Hepatocyte (in vitro differentiated cells): ENCODE data around the gene TANGO2. TPM values are rescaled to one million over a fixed set of nuclear protein-coding genes. Genes with fewer than 3 reads are reported as not detected.

Source experiments
- DNase-seq: peaks from one replicate; pipeline ENCODE4 v3.0.0-alpha.2; 2016; ENCODE audit warnings: low spot score
- H2AFZ ChIP-seq: fragments of 200-600 bp; sonication (generic); 2 replicates; pipeline ENCODE4 v1.6.0; 2016; ENCODE audit warnings: antibody characterized with exemption, mild to moderate bottlenecking
- H3K27ac ChIP-seq: fragments of 200-600 bp; sonication (generic); 2 replicates; pipeline ENCODE4 v1.5.1; 2016; ENCODE audit warnings: mild to moderate bottlenecking
- H3K27me3 ChIP-seq: fragments of 200-600 bp; sonication (generic); 2 replicates; pipeline ENCODE4 v1.6.1; 2016
- H3K36me3 ChIP-seq: fragments of 200-600 bp; sonication (generic); replicated peaks from 2 replicates; pipeline ENCODE4 v1.5.1; 2016; ENCODE audit warnings: low read depth; ENCODE audit not compliant: insufficient read depth
- H3K4me1 ChIP-seq: fragments of 200-600 bp; sonication (generic); 2 replicates; pipeline ENCODE4 v1.5.1; 2016; ENCODE audit warnings: mild to moderate bottlenecking, moderate library complexity; ENCODE audit not compliant: insufficient read depth
- H3K4me2 ChIP-seq: fragments of 200-600 bp; sonication (generic); 2 replicates; pipeline ENCODE4 v1.6.0; 2016
- H3K4me3 ChIP-seq: fragments of 200-600 bp; sonication (generic); 2 replicates; pipeline ENCODE4 v1.5.1; 2016; ENCODE audit warnings: mild to moderate bottlenecking
- H3K79me2 ChIP-seq: fragments of 200-600 bp; sonication (generic); 2 replicates; pipeline ENCODE4 v1.6.0; 2017; ENCODE audit warnings: mild to moderate bottlenecking
- H3K9me2 ChIP-seq: fragments of 200-600 bp; sonication (generic); replicated peaks from 2 replicates; pipeline ENCODE4 v1.6.0; 2017; ENCODE audit warnings: mild to moderate bottlenecking; ENCODE audit not compliant: insufficient read depth
- H3K9me3 ChIP-seq: fragments of 200-600 bp; sonication (generic); 2 replicates; pipeline ENCODE4 v1.5.1; 2016; ENCODE audit warnings: low read depth, mild to moderate bottlenecking
- H4K20me1 ChIP-seq: fragments of 200-600 bp; sonication (generic); 2 replicates; pipeline ENCODE4 v1.6.0; 2016; ENCODE audit warnings: mild to moderate bottlenecking; ENCODE audit not compliant: insufficient read depth, poor library complexity, severe bottlenecking
- CTCF ChIP-seq: fragments of 200-600 bp; sonication (generic); IDR thresholded peaks from 2 replicates; pipeline ENCODE4 v1.5.1; 2016; ENCODE audit warnings: antibody characterized with exemption, mild to moderate bottlenecking; ENCODE audit not compliant: poor library complexity
- EZH2 ChIP-seq: fragments of 200-600 bp; sonication (generic); IDR thresholded peaks from 2 replicates; pipeline ENCODE4 v1.6.1; 2016; ENCODE audit warnings: antibody characterized with exemption, mild to moderate bottlenecking, borderline replicate concordance
- EZH2phosphoT487 ChIP-seq: fragments of 200-600 bp; sonication (generic); IDR thresholded peaks from one replicate; pipeline ENCODE4 v1.6.1; 2018; ENCODE audit warnings: antibody characterized with exemption, mild to moderate bottlenecking, low read depth, moderate library complexity; ENCODE audit not compliant: unreplicated experiment, severe bottlenecking
- WGBS: methylation state at CpG from one replicate; pipeline ENCODE4 v1.1.6; 2016; ENCODE audit warnings: low lambda C conversion rate; ENCODE audit errors: missing lambda C conversion rate; 5-methylcytosine and 5-hydroxymethylcytosine counted together
- polyA plus RNA-seq: library from polyadenylated mRNA; unstranded; fragments of >200 nt; fragmentation: Nextera tagmentation; extraction: Ambion mirVana; gene quantifications from 2 replicates; pipeline ENCODE4 v1.2.1, GENCODE V29; 2016
- total RNA-seq: library from RNA; depleted of rRNA; stranded (reverse); fragments of >200 nt; gene quantifications from 2 replicates; pipeline ENCODE4 v1.2.3, GENCODE V29; 2014

The TANGO2 gene
- total and polyA plus RNA-seq, 2 experiments from 2014 or later, result 20.8 to 21.4 TPM

DNA sequence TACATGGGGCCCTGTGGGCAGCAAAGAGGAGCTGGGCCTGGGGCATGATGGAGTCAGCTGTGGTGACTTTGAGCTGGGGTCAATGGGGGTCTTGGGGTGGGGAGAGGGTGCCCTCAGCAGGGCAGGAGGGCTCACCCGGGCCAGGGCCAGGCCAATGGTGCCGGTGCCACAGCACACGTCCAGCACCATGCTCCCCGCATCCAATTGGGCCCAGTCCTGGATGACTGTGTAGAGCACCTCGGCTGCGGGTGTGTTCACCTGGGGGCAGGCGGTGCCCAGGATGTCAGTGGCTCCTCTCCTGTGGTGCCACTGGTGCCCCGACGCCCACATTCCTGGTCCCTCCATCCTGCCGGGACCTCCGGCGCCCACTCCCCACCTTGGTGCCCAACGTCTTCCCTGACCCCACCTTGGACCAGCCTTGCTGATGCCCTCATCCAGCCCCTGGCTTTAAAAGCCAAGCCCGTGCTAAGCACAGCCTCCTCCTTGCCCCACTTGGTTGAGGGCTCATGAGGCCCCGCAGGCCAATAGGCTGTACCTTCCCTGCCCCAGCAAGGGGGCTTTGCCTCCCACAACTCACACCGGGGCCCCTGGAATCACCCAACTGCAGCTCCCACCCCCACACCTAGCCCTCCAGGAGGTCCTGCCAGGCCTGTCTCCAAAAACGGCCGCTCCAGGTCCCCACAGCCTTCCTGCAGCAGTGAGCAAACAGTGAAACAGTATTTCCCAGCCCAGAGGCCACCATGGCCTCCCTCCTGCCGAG, 92.8 kb downstream of the TANGO2 start:
- Histone ChIP-seq H3K79me2 (peaks cover 32% of the 10 kb centered on the region), H3K36me3 (no peaks in the 10 kb centered on the region), H3K4me2 (no peak overlapping the region), H3K9me2 (no peaks in the 10 kb centered on the region), H3K4me3 (no peak overlapping the region), H2AFZ (no peak overlapping the region), H3K4me1 (peaks cover 11% of the 10 kb centered on the region), H3K27ac (no peak overlapping the region), H3K9me3 (no peaks in the 10 kb centered on the region), H4K20me1 (no peaks in the 10 kb centered on the region), H3K27me3 (no peaks in the 10 kb centered on the region)
- no peak for DNase-seq
- 95% methylated on average over 15 of the region's 19 CpGs for WGBS
- TF ChIP-seq EZH2phosphoT487, result no peak
- TF ChIP-seq EZH2, result no peak

DNA sequence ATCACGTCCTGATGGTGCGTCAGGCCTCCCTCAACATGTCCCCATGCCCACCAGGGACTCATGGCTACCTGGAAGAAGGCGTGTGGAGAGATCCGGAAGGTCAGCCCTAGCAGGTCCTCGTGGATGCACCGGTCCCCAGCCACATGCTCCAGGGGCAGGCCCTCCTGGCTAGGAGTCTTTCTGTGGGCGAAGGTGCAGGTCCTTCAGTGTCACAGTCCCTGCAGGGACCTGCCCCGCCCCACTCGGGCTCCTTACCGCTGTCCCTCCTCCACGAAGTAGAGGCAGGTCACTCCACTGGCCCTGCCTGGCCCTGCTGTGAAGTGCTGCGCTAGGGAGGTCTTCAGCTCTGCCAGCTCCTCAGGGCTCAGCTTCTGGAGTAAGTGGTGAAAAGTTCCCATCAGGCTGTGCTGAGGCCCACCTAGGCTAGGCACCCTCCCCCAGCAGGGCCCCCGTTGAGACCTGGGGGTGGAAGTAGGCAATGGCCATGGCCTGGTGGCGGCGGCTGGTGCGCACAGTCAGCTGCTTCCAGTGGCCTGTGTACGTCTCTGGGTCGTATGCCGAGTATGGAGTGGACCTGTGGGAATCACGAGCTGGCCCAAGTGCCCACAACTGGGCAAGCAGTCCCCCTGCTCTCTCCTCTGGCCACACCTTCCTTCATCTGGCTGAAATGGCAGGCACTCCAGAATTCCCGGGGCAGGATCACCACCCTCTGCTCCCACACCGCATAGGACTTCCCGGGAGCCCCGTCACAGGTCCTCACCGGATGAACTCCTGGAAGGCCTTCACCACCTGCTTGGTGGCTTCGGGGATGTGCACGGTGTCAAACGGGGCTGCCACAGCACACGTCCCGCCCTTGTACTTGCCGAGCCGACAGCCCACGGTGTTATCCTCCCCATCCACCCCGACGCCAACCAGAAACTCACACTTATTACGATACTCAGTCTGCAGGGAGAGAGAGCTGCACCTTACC, 93.9 kb downstream of the TANGO2 start:
- H4K20me1 ChIP-seq, result no peaks in the 10 kb centered on the region
- no peak for DNase-seq
- peaks cover 43% of the 10 kb centered on the region for H3K79me2 ChIP-seq
- no peaks in the 10 kb centered on the region for H3K9me3 ChIP-seq
- no peaks in the 10 kb centered on the region for H3K27me3 ChIP-seq
- no peak for TF ChIP-seq EZH2
- TF ChIP-seq EZH2phosphoT487, result no peak
- no peak for TF ChIP-seq CTCF
- H3K9me2 ChIP-seq, result no peaks in the 10 kb centered on the region
- H3K36me3 ChIP-seq, result no peaks in the 10 kb centered on the region
- no peak overlapping the region for H3K27ac ChIP-seq
- H3K4me1 ChIP-seq, result peaks cover 16% of the 10 kb centered on the region
- 95% methylated on average over 36 of the region's 36 CpGs for WGBS
- no peak overlapping the region for H3K4me2 ChIP-seq
- no peak overlapping the region for H3K4me3 ChIP-seq
- H2AFZ ChIP-seq, result no peak overlapping the region

DNA sequence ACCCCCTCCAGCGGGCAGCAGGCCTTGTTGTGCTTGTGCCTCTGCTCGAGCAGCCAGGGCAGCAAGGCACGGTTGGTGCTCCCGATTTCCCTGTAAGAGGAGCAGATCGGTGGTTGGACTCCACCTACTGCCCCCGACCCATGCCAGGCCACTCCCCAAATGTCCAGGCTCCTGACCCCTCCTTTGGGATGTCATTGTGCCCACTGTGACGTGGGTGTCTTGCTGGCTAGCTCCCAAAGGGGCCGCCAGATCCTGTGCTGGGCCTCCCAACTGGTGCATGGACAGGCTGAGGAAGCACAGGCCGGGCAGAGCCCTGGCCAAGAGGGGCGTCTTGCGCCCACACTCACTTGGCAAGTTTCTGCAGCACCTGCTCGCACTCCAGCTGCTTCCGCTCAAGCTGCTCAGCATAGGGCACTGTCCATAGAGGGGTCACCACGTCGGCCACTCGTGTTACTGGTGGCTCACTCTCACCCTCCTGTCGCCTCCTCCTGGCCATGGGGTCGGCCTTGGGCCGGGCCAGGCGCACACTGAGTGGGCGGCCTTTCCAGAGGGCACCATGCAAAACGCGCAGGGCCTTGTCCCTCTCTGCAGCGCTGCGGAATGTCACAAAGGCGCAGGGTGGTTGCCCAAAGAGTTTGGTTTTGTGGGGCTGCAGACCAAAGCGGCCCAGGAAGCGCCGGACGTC, 94.9 kb downstream of the TANGO2 start, which contains the start of gene RANBP1:
Gene RANBP1, plus strand, starts transcription at position 414 of the 685 bp plus-strand sequence. Its CDS starts 81 bp downstream, at position 495.
- 92% methylated on average over 30 of the region's 30 CpGs for WGBS
- H3K36me3 ChIP-seq, result no peaks in the 10 kb centered on the region
- peak within 1 kb of the TSS; percentile 62 for H2AFZ ChIP-seq
- H3K4me1 ChIP-seq, result peaks cover 16% of the 10 kb centered on the region
- peaks cover 53% of the 10 kb centered on the region for H3K79me2 ChIP-seq
- H3K4me2 ChIP-seq, result peak within 1 kb of the TSS; percentile 96
- H3K9me2 ChIP-seq, result no peaks in the 10 kb centered on the region
- DNase-seq, result no peak
- no peaks in the 10 kb centered on the region for H3K27me3 ChIP-seq
- TF ChIP-seq EZH2 (no peak), EZH2phosphoT487 (no peak), CTCF (no peak)
- peak within 1 kb of the TSS; percentile 67 for H3K4me3 ChIP-seq
- H3K9me3 ChIP-seq, result no peaks in the 10 kb centered on the region
- no peaks in the 10 kb centered on the region for H4K20me1 ChIP-seq
- H3K27ac ChIP-seq, result peak within 1 kb of the TSS; percentile 81
